Osteoblast (primary cell): ENCODE data around the gene TMEM219. TPM values are rescaled to one million over a fixed set of nuclear protein-coding genes. Genes with fewer than 3 reads are reported as not detected.
A peak's percentile ranks its signal among the peaks of the same experiment; 100 is the strongest.

Experiments
- DNase-seq: peaks from one replicate; pipeline ENCODE4 v3.0.0; 2011; ENCODE audit warnings: low spot score, mixed read lengths; ENCODE audit not compliant: insufficient read length; ENCODE audit errors: missing footprints
- H2AFZ ChIP-seq: 2 replicates; pipeline ENCODE4 v1.6.0; 2011; ENCODE audit warnings: mild to moderate bottlenecking, low read length
- H3K27ac ChIP-seq: 2 replicates; pipeline ENCODE4 v1.5.1; 2011; ENCODE audit warnings: mild to moderate bottlenecking, low read depth, low read length, moderate library complexity
- H3K27me3 ChIP-seq: 2 replicates; pipeline ENCODE4 v1.6.0; 2012; ENCODE audit warnings: mild to moderate bottlenecking, control low read depth, inconsistent platforms, low read length, moderate library complexity; ENCODE audit not compliant: insufficient read depth
- H3K36me3 ChIP-seq: 2 replicates; pipeline ENCODE4 v1.5.1; 2011; ENCODE audit warnings: mild to moderate bottlenecking, low read length, control low read depth, moderate library complexity; ENCODE audit not compliant: insufficient read depth
- H3K4me1 ChIP-seq: 2 replicates; pipeline ENCODE4 v1.5.1; 2011; ENCODE audit warnings: mild to moderate bottlenecking, low read length, control low read depth, moderate library complexity; ENCODE audit not compliant: insufficient read depth
- H3K4me2 ChIP-seq: 2 replicates; pipeline ENCODE4 v1.6.0; 2011; ENCODE audit warnings: mild to moderate bottlenecking, low read length; ENCODE audit not compliant: insufficient read depth
- H3K4me3 ChIP-seq: fragments of 200-600 bp; sonication (generic); 3 replicates; pipeline ENCODE4 v1.5.1; 2012; ENCODE audit warnings: mild to moderate bottlenecking, low read length, inconsistent platforms; ENCODE audit not compliant: insufficient read depth
- H3K79me2 ChIP-seq: 2 replicates; pipeline ENCODE4 v1.6.0; 2012; ENCODE audit warnings: mild to moderate bottlenecking, low read length, control low read depth, inconsistent platforms; ENCODE audit not compliant: insufficient read depth
- H3K9me3 ChIP-seq: 2 replicates; pipeline ENCODE4 v1.5.1; 2011; ENCODE audit warnings: low read depth, low read length, control low read depth
- H4K20me1 ChIP-seq: 2 replicates; pipeline ENCODE4 v1.6.0; 2012; ENCODE audit warnings: mild to moderate bottlenecking, low read length, control low read depth; ENCODE audit not compliant: insufficient read depth
- CTCF ChIP-seq: IDR thresholded peaks from 2 replicates; pipeline ENCODE4 v1.5.1; 2011; ENCODE audit warnings: mild to moderate bottlenecking, low read depth, low read length, moderate library complexity; ENCODE audit errors: extremely low read depth
- total RNA-seq: library from RNA; depleted of rRNA; stranded (reverse); fragments of >200 nt; gene quantifications from 2 replicates; pipeline ENCODE4 v1.2.3, GENCODE V29; 2012

TMEM219 gene
- total RNA-seq, 1 donor = 84.0 TPM

DNA sequence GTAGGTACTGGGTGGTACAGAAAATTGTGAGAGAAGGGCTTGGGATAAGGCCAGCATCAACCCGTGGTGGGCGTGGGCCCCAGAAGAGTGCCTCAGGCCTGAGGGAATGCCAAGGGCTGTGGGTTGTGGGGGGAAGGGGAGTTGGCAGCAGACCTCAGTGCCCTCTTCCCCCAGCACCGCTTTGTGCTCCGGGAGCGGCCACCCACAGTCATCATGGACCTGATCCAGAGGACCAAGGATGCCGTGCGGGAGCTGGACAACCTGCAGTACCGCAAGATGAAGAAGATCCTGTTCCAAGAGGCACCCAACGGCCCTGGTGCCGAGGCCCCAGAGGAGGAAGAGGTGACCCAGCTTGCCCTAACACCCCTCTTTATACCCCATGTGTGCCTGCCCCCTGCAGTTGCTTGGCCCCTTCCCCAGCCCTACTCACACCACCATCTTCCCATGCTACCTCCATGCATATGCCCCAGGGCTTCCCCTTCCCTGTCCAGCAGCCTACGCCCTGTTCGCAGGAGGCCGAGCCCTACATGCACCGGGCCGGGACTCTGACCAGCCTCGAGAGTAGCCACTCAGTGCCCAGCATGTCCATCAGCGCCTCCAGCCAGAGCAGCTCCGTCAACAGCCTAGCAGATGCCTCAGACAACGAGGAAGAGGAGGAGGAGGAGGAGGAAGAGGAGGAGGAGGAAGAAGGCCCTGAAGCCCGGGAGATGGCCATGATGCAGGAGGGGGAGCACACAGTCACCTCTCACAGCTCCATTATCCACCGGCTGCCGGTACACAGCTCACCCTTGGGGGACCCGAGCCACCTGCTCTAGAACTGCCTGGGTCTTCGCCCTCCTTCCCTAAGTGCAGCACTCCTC lies 20.9 kb downstream of the TMEM219 start:
- H4K20me1 ChIP-seq = peaks cover 29% of the 10 kb centered on the region
- no peak overlapping the region for H3K4me3 ChIP-seq
- no peak for TF ChIP-seq CTCF
- DNase-seq = peak; percentile 68
- H2AFZ ChIP-seq = no peak overlapping the region
- no peaks in the 10 kb centered on the region for H3K9me3 ChIP-seq
- H3K27ac ChIP-seq = no peak overlapping the region
- H3K27me3 ChIP-seq = no peaks in the 10 kb centered on the region
- H3K4me2 ChIP-seq = no peak overlapping the region
- H3K79me2 ChIP-seq = peaks cover 26% of the 10 kb centered on the region
- H3K36me3 ChIP-seq = peaks cover 95% of the 10 kb centered on the region
- no peaks in the 10 kb centered on the region for H3K4me1 ChIP-seq

- no peak overlapping the region for H2AFZ ChIP-seq
- no peaks in the 10 kb centered on the region for H3K27me3 ChIP-seq
- H4K20me1 ChIP-seq = peaks cover 24% of the 10 kb centered on the region
- H3K79me2 ChIP-seq = peaks cover 18% of the 10 kb centered on the region
- no peak overlapping the region for H3K27ac ChIP-seq
- no peaks in the 10 kb centered on the region for H3K4me1 ChIP-seq
- H3K9me3 ChIP-seq = no peaks in the 10 kb centered on the region
- no peak for TF ChIP-seq CTCF
- H3K36me3 ChIP-seq = peaks cover 95% of the 10 kb centered on the region
- peak; percentile 92 for DNase-seq
- H3K4me2 ChIP-seq = no peak overlapping the region
- no peak overlapping the region for H3K4me3 ChIP-seq
These were observed 21.7 kb downstream of the TMEM219 start for GRCh38 chr16:29983420-29984136.

GRCh38 chr16:29984137-29984763 lies 22.4 kb downstream of the TMEM219 start:
- peak; percentile 22 for DNase-seq
- Histone ChIP-seq H3K36me3 (peaks cover 95% of the 10 kb centered on the region), H2AFZ (no peak overlapping the region), H4K20me1 (peaks cover 20% of the 10 kb centered on the region), H3K27ac (no peak overlapping the region), H3K4me1 (no peaks in the 10 kb centered on the region), H3K79me2 (peaks cover 12% of the 10 kb centered on the region), H3K4me3 (no peak overlapping the region), H3K9me3 (no peaks in the 10 kb centered on the region), H3K4me2 (no peak overlapping the region), H3K27me3 (no peaks in the 10 kb centered on the region)
- TF ChIP-seq CTCF = no peak

DNA sequence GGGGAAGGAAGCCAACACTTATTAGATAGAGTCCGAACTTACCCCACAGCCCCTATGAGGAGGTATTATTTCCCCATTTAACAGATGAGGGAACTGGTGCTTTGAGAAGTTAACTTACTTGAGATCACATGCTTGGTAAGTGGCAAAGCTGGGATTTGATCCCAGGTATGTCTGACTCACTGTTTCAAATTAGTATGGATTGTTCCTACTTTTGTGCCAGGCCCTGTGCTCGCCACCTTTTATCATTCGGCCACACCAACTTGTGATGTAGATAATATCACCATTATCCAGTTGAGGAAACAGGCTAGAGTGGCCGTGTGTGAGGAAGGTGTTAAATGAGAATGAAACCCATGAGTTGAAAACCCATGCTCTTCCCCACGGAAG lies 22.9 kb downstream of the TMEM219 start:
- no peak overlapping the region for H2AFZ ChIP-seq
- H3K36me3 ChIP-seq = peaks cover 94% of the 10 kb centered on the region
- no peak for TF ChIP-seq CTCF
- H3K79me2 ChIP-seq = peaks cover 11% of the 10 kb centered on the region
- no peaks in the 10 kb centered on the region for H3K27me3 ChIP-seq
- no peak overlapping the region for H3K27ac ChIP-seq
- H3K4me2 ChIP-seq = no peak overlapping the region
- peak; percentile 61 for DNase-seq
- H3K4me1 ChIP-seq = no peaks in the 10 kb centered on the region
- peaks cover 20% of the 10 kb centered on the region for H4K20me1 ChIP-seq
- no peak overlapping the region for H3K4me3 ChIP-seq
- no peaks in the 10 kb centered on the region for H3K9me3 ChIP-seq
